Measurements from ENCODE around the gene GRIK4. TPM values are rescaled to one million over a fixed set of nuclear protein-coding genes. Genes with fewer than 3 reads are reported as not detected.
"Not testable (repeated sequence)": the region's sequence is repeated elsewhere in the genome, so short reads cannot be mapped to it uniquely, and the experiment has no call there.

Gene GRIK4
- total RNA-seq, 1 donor from 2014 or later, result 4.3 TPM

- no peaks in the 10 kb centered on the region for H3K36me3 ChIP-seq
- H3K4me3 ChIP-seq, result no peak overlapping the region
- DNase-seq (no peak), ATAC-seq (no peak)
- H3K27me3 ChIP-seq, result peaks cover 13% of the 10 kb centered on the region
- no peak overlapping the region for H3K27ac ChIP-seq
- no peaks in the 10 kb centered on the region for H3K9me3 ChIP-seq
- TF ChIP-seq CTCF (IDR thresholded peaks at IDR 0.05), result no peak
- H3K4me1 ChIP-seq, result no peaks in the 10 kb centered on the region
- intact Hi-C loops (cut with DNase I), result no loop called here
Observed at GRCh38 chr11:120501976-120502755, 9.4 kb upstream of the GRIK4 start.

DNA sequence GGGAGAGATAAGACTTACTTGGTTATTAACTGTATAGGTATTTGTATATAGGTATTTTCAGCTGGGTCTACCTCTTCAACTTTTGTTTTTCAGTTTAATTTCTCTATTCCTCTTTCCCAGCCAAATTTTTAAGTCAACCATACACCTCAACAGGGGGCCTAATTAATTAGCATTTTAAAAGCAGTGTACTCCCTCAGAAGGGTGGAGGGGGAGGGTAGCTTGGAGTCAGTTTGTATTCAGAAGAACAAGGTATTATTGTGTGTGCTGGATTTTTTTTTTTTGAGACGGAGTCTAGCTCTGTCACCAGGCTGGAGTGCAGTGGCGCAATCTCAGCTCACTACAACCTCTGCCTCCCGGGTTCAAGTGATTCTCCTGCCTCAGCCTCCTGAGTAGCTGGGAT is 8.0 kb upstream of the GRIK4 start:
- H3K9me3 ChIP-seq; H3K27ac ChIP-seq; H3K36me3 ChIP-seq; DNase-seq; H3K4me3 ChIP-seq; intact Hi-C loops (cut with DNase I); H3K4me1 ChIP-seq; ATAC-seq: not testable (repeated sequence)
- H3K27me3 ChIP-seq, result peaks cover 26% of the 10 kb centered on the region

- TF ChIP-seq CTCF (IDR thresholded peaks at IDR 0.05), result no peak
- H3K27me3 ChIP-seq, result peaks cover 43% of the 10 kb centered on the region
- DNase-seq, result no peak
- H3K9me3 ChIP-seq, result no peaks in the 10 kb centered on the region
- H3K27ac ChIP-seq, result no peak overlapping the region
- H3K4me1 ChIP-seq, result no peaks in the 10 kb centered on the region
- ATAC-seq, result no peak
- H3K36me3 ChIP-seq, result no peaks in the 10 kb centered on the region
- H3K4me3 ChIP-seq, result no peak overlapping the region
- intact Hi-C loops (cut with DNase I), result no loop called here
Observed at GRCh38 chr11:120505801-120506425, 5.6 kb upstream of the GRIK4 start.

DNA sequence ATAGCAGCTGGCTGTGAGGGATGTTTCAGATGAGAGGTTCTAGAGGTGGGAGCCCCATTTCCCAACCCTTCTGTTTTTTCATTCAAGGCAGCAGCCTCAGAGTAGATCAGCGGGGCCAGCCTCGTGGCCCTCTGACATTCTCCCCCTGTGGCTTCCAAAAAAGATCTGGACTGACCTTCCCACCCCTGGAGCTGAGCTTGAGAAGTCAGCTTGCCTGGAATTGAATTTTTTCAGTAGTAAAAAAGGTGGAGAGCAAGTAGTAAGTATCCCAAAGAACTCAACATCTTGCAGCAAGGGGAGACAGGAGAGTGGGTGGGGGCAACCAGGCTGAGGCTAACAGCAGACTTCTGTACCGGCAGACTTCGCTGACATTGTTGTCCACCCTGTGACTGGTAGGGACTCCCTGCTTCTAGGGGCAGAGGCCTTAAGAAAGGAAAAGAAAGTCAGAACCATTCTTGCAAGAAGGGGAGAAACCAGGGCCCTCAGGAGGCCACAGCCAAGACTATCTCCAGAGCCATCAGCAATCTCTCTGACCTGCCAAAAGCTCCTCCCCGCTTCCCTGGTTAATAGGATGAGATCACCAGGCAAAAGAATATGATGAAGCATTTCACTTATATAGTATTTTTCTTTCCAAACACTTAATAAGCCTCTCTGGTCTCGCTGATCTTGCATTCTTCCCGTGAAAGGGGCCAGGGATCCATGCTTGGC is 2.0 kb upstream of the GRIK4 start:
- no peaks in the 10 kb centered on the region for H3K9me3 ChIP-seq
- peak; percentile 13 for DNase-seq
- intact Hi-C loops (cut with DNase I), result loop anchor here (5.0 kb wide), 1 partner anchor 178 kb away; no protein-coding TSS in a partner anchor
- ATAC-seq, result no peak
- TF ChIP-seq CTCF (IDR thresholded peaks at IDR 0.05), result no peak
- no peaks in the 10 kb centered on the region for H3K4me1 ChIP-seq
- H3K27ac ChIP-seq, result no peak overlapping the region
- no peak overlapping the region for H3K4me3 ChIP-seq
- H3K27me3 ChIP-seq, result peaks cover 58% of the 10 kb centered on the region
- no peaks in the 10 kb centered on the region for H3K36me3 ChIP-seq

GRCh38 chr11:120510406-120511115 is 987 bp upstream of the GRIK4 start:
- peak; percentile 53 for DNase-seq

More at GRCh38 chr11:120510406-120511115, 987 bp upstream of the GRIK4 start:
- Histone ChIP-seq H3K4me3 (no peak overlapping the region), H3K4me1 (no peaks in the 10 kb centered on the region), H3K27me3 (peaks cover 58% of the 10 kb centered on the region), H3K9me3 (no peaks in the 10 kb centered on the region), H3K27ac (no peak overlapping the region), H3K36me3 (no peaks in the 10 kb centered on the region)
- TF ChIP-seq CTCF (IDR thresholded peaks at IDR 0.05), result no peak
- no peak for ATAC-seq
- intact Hi-C loops (cut with DNase I), result loop anchor here (5.0 kb wide), 1 partner anchor 177 kb away; no protein-coding TSS in a partner anchor

All from upper lobe of right lung (tissue), 1 donor.